T-helper 17 cell (primary cell): Measurements from ENCODE around the gene ANKS1B. TPM values are rescaled to one million over a fixed set of nuclear protein-coding genes. Genes with fewer than 3 reads are reported as not detected.

Experiments used
- ATAC-seq: fragments of 150-1000 bp; cut with Tn5 transposase; 2 replicates; pipeline ENCODE4 v1.10.0; 2021; ENCODE audit warnings: mild to moderate bottlenecking, moderate library complexity
- DNase-seq, 3 donors: peaks; one replicate each; pipeline versions ENCODE4 v3.0.0 to v3.0.0-alpha.2; 2020 to 2021
- H3K9me3 ChIP-seq: one replicate; pipeline ENCODE4 v1.7.0; 2013; ENCODE audit warnings: low read length, mild to moderate bottlenecking; ENCODE audit not compliant: control insufficient read depth, poor library complexity, severe bottlenecking
- H3K27ac Mint-ChIP-seq: one replicate; pipeline ENCODE4 v1.8.0; 2022; ENCODE audit warnings: mild to moderate bottlenecking, moderate library complexity, mixed read lengths
- H3K27me3 Mint-ChIP-seq: one replicate; pipeline ENCODE4 v1.8.0; 2022; ENCODE audit warnings: mixed read lengths
- H3K36me3 Mint-ChIP-seq: one replicate; pipeline ENCODE4 v1.8.0; 2022; ENCODE audit warnings: low read depth, mixed read lengths
- H3K4me1 Mint-ChIP-seq: one replicate; pipeline ENCODE4 v1.8.0; 2022; ENCODE audit warnings: mild to moderate bottlenecking, mixed read lengths
- H3K4me3 Mint-ChIP-seq: one replicate; pipeline ENCODE4 v1.8.0; 2022; ENCODE audit warnings: mild to moderate bottlenecking, moderate library complexity, mixed read lengths
- total RNA-seq, 4 donors: library from RNA in 2 of 4; stranded (reverse) in 2 of 4; gene quantifications; one replicate each; pipeline ENCODE4 v1.2.3 and lab custom pipeline; 2022 to 2026

The ANKS1B gene
- total RNA-seq, 2 donors from 2014 or later: 0.35 to 1.2 TPM

- no peak for DNase-seq
- peaks cover 4% of the 10 kb centered on the region for H3K4me1 Mint-ChIP-seq
Observed at GRCh38 chr12:98808243-98808875, 1176.4 kb downstream of the ANKS1B start.

GRCh38 chr12:98807187-98807586, 1177.5 kb downstream of the ANKS1B start:
- ATAC-seq: no peak
- DNase-seq: no peak
- Mint-ChIP-seq H3K27me3 (peaks cover 48% of the 10 kb centered on the region), H3K36me3 (no peaks in the 10 kb centered on the region), H3K27ac (no peak overlapping the region), H3K4me3 (no peak overlapping the region), H3K4me1 (peaks cover 4% of the 10 kb centered on the region)
- no peaks in the 10 kb centered on the region for H3K9me3 ChIP-seq

More at GRCh38 chr12:98808243-98808875, 1176.4 kb downstream of the ANKS1B start:
- no peak for ATAC-seq
- no peak overlapping the region for H3K4me3 Mint-ChIP-seq
- H3K27ac Mint-ChIP-seq: no peak overlapping the region
- no peaks in the 10 kb centered on the region for H3K9me3 ChIP-seq
- H3K27me3 Mint-ChIP-seq: peaks cover 42% of the 10 kb centered on the region
- H3K36me3 Mint-ChIP-seq: no peaks in the 10 kb centered on the region

- H3K36me3 Mint-ChIP-seq: no peaks in the 10 kb centered on the region
- no peaks in the 10 kb centered on the region for H3K4me1 Mint-ChIP-seq
- H3K27me3 Mint-ChIP-seq: peaks cover 38% of the 10 kb centered on the region
- no peak overlapping the region for H3K4me3 Mint-ChIP-seq
- DNase-seq (no peak), ATAC-seq (no peak)
- no peak overlapping the region for H3K27ac Mint-ChIP-seq
- H3K9me3 ChIP-seq: no peaks in the 10 kb centered on the region
Observed at GRCh38 chr12:98803468-98804209, 1181.1 kb downstream of the ANKS1B start.

GRCh38 chr12:98799822-98800221, 1184.9 kb downstream of the ANKS1B start:
- Mint-ChIP-seq H3K4me1 (no peaks in the 10 kb centered on the region), H3K36me3 (no peaks in the 10 kb centered on the region), H3K27ac (no peak overlapping the region), H3K4me3 (no peak overlapping the region), H3K27me3 (peaks cover 35% of the 10 kb centered on the region)
- ATAC-seq: no peak
- DNase-seq: no peak
- no peaks in the 10 kb centered on the region for H3K9me3 ChIP-seq

GRCh38 chr12:98799146-98799810, 1185.5 kb downstream of the ANKS1B start:
- no peak for DNase-seq
- Mint-ChIP-seq H3K27ac (no peak overlapping the region), H3K36me3 (no peaks in the 10 kb centered on the region), H3K4me3 (no peak overlapping the region), H3K4me1 (no peaks in the 10 kb centered on the region), H3K27me3 (peaks cover 35% of the 10 kb centered on the region)
- no peaks in the 10 kb centered on the region for H3K9me3 ChIP-seq
- no peak for ATAC-seq

- Mint-ChIP-seq H3K27ac (no peak overlapping the region), H3K36me3 (no peaks in the 10 kb centered on the region), H3K4me3 (no peak overlapping the region), H3K27me3 (peaks cover 31% of the 10 kb centered on the region), H3K4me1 (no peaks in the 10 kb centered on the region)
- no peak for ATAC-seq
- DNase-seq: no peak
- H3K9me3 ChIP-seq: no peaks in the 10 kb centered on the region
Observed at GRCh38 chr12:98797200-98797599, 1187.5 kb downstream of the ANKS1B start.

GRCh38 chr12:98796745-98797144, 1188.0 kb downstream of the ANKS1B start:
- H3K4me3 Mint-ChIP-seq: no peak overlapping the region
- H3K27ac Mint-ChIP-seq: no peak overlapping the region
- H3K9me3 ChIP-seq: no peaks in the 10 kb centered on the region

GRCh38 chr12:98793121-98793520, 1191.6 kb downstream of the ANKS1B start:
- Mint-ChIP-seq H3K27me3 (peaks cover 25% of the 10 kb centered on the region), H3K36me3 (no peaks in the 10 kb centered on the region), H3K4me3 (no peak overlapping the region), H3K4me1 (no peaks in the 10 kb centered on the region), H3K27ac (no peak overlapping the region)
- ATAC-seq: no peak
- no peaks in the 10 kb centered on the region for H3K9me3 ChIP-seq
- no peak for DNase-seq

More at GRCh38 chr12:98796745-98797144, 1188.0 kb downstream of the ANKS1B start:
- H3K4me1 Mint-ChIP-seq: no peaks in the 10 kb centered on the region
- peaks cover 26% of the 10 kb centered on the region for H3K27me3 Mint-ChIP-seq
- no peaks in the 10 kb centered on the region for H3K36me3 Mint-ChIP-seq
- DNase-seq (no peak), ATAC-seq (no peak)

- no peak for ATAC-seq
Observed at GRCh38 chr12:98791406-98791805, 1193.3 kb downstream of the ANKS1B start.

GRCh38 chr12:98788396-98788795, 1196.3 kb downstream of the ANKS1B start:
- Mint-ChIP-seq H3K4me3 (no peak overlapping the region), H3K4me1 (no peaks in the 10 kb centered on the region), H3K27ac (no peak overlapping the region), H3K27me3 (peaks cover 29% of the 10 kb centered on the region), H3K36me3 (peaks cover 3% of the 10 kb centered on the region)
- DNase-seq (no peak), ATAC-seq (no peak)
- no peaks in the 10 kb centered on the region for H3K9me3 ChIP-seq

More at GRCh38 chr12:98791406-98791805, 1193.3 kb downstream of the ANKS1B start:
- Mint-ChIP-seq H3K4me1 (no peaks in the 10 kb centered on the region), H3K27me3 (peaks cover 35% of the 10 kb centered on the region), H3K36me3 (no peaks in the 10 kb centered on the region), H3K4me3 (no peak overlapping the region), H3K27ac (no peak overlapping the region)
- no peaks in the 10 kb centered on the region for H3K9me3 ChIP-seq
- no peak for DNase-seq

- no peaks in the 10 kb centered on the region for H3K9me3 ChIP-seq
- no peaks in the 10 kb centered on the region for H3K4me1 Mint-ChIP-seq
- peaks cover 3% of the 10 kb centered on the region for H3K36me3 Mint-ChIP-seq
- no peak overlapping the region for H3K4me3 Mint-ChIP-seq
- H3K27ac Mint-ChIP-seq: no peak overlapping the region
- DNase-seq: no peak
- ATAC-seq: no peak
- H3K27me3 Mint-ChIP-seq: peaks cover 28% of the 10 kb centered on the region
Observed at GRCh38 chr12:98786653-98787052, 1198.1 kb downstream of the ANKS1B start.

GRCh38 chr12:98783420-98783819, 1201.3 kb downstream of the ANKS1B start:
- DNase-seq (no peak), ATAC-seq (no peak)
- Mint-ChIP-seq H3K4me1 (no peaks in the 10 kb centered on the region), H3K27ac (no peak overlapping the region), H3K27me3 (peaks cover 49% of the 10 kb centered on the region), H3K36me3 (peaks cover 3% of the 10 kb centered on the region), H3K4me3 (no peak overlapping the region)
- H3K9me3 ChIP-seq: no peaks in the 10 kb centered on the region

GRCh38 chr12:98780261-98780660, 1204.5 kb downstream of the ANKS1B start:
- Mint-ChIP-seq H3K27ac (no peak overlapping the region), H3K4me3 (no peak overlapping the region), H3K4me1 (no peaks in the 10 kb centered on the region), H3K27me3 (peaks cover 39% of the 10 kb centered on the region), H3K36me3 (peaks cover 3% of the 10 kb centered on the region)
- H3K9me3 ChIP-seq: no peaks in the 10 kb centered on the region
- ATAC-seq (no peak), DNase-seq (no peak)
